K562 (cell line): ENCODE results near the gene GYS1. TPM values are rescaled to one million over a fixed set of nuclear protein-coding genes. Genes with fewer than 3 reads are reported as not detected.

Source experiments
- CSDE1 ChIP-seq, 2 experiments: fragments of 450-650 bp; IDR thresholded peaks; 2 replicates each; pipeline ENCODE4 v1.6.1; 2016; ENCODE audit warnings: mild to moderate bottlenecking in 1 of 2
- DACH1 ChIP-seq: fragments of 450-650 bp; IDR thresholded peaks from 2 replicates; pipeline ENCODE4 v1.6.1; 2018; ENCODE audit not compliant: partially characterized antibody
- FIP1L1 ChIP-seq: fragments of 200-400 bp; formaldehyde crosslinking; IDR thresholded peaks from 2 replicates; pipeline ENCODE4 v1.6.1; 2018; ENCODE audit warnings: mild to moderate bottlenecking, low read depth, low read length; ENCODE audit not compliant: poor library complexity, severe bottlenecking
- IFI16 ChIP-seq: fragments of 250-450 bp; sonication (Bioruptor Pico); IDR thresholded peaks from 2 replicates; pipeline ENCODE4 v2.1.2; 2022; ENCODE audit warnings: mild to moderate bottlenecking, inconsistent platforms
- KDM4B ChIP-seq, 2 experiments: fragments of 450-650 bp in 1 of 2; sonication (generic) in 1 of 2; IDR thresholded peaks; 2 replicates each; pipeline ENCODE4 v1.6.1; 2016 to 2017; ENCODE audit warnings: borderline replicate concordance in 2 of 2, antibody characterized with exemption in 1 of 2, low read depth in 1 of 2, mild to moderate bottlenecking in 1 of 2
- NRF1 ChIP-seq, 2 experiments: fragments of 450-650 bp; IDR thresholded peaks in 1 of 2; conservative IDR thresholded peaks in 1 of 2; 2 replicates each; pipeline ENCODE4 v1.6.1; 2014; ENCODE audit warnings: mild to moderate bottlenecking in 2 of 2
- POLR2G ChIP-seq: fragments of 200-400 bp; formaldehyde crosslinking; IDR thresholded peaks from 2 replicates; pipeline ENCODE4 v1.6.1; 2017; ENCODE audit warnings: low read depth, mild to moderate bottlenecking, antibody characterized with exemption, low read length, moderate library complexity
- RAD21 ChIP-seq, 2 experiments: fragments of 250-450 bp in 1 of 2; fragments of 450-650 bp in 1 of 2; sonication (Bioruptor Pico) in 1 of 2; formaldehyde crosslinking in 1 of 2; IDR thresholded peaks in 1 of 2; conservative IDR thresholded peaks in 1 of 2; 2 replicates each; pipeline versions ENCODE4 v1.4.0 to v1.8.0; 2020 to 2022; ENCODE audit warnings: mild to moderate bottlenecking in 2 of 2, moderate library complexity in 1 of 2
- TFAM ChIP-seq: fragments of 250-450 bp; sonication (Bioruptor Pico); conservative IDR thresholded peaks from 2 replicates; pipeline ENCODE4 v1.5.0; 2021; ENCODE audit warnings: mild to moderate bottlenecking, moderate library complexity
- ZNF224 ChIP-seq: sonication (generic); formaldehyde crosslinking; IDR thresholded peaks from 2 replicates; pipeline ENCODE4 v1.8.0; 2022; ENCODE audit warnings: mild to moderate bottlenecking, missing genetic modification reagents
- ZNF24 ChIP-seq: fragments of 450-650 bp; IDR thresholded peaks from 2 replicates; pipeline ENCODE4 v1.6.1; 2016
- polyA plus RNA-seq, 8 experiments: library from polyadenylated mRNA; depleted of rRNA in 4 of 8; stranded (reverse) in 5 of 8; unstranded in 3 of 8; fragments of >200 nt; fragmentation: Nextera tagmentation in 2 of 8; fragmentation: Illumina TruSeq in 1 of 8; extraction: Ambion mirVana in 2 of 8; extraction: Trizol in 1 of 8; gene quantifications; 2 replicates each; pipeline versions ENCODE4 v1.2.1 to v1.2.3, GENCODE V29; 2011 to 2014; ENCODE audit warnings: inconsistent platforms in 1 of 8, missing spikeins in 1 of 8
- total RNA-seq, 7 experiments: library from RNA; depleted of rRNA in 6 of 7; stranded (reverse); fragments of >200 nt in 6 of 7; fragmentation: Illumina TruSeq in 2 of 7; extraction: Trizol in 2 of 7; gene quantifications; 2 replicates each; pipeline versions ENCODE4 v1.2.1 to v1.2.3, GENCODE V29; 2011 to 2021; ENCODE audit warnings: low replicate concordance in 1 of 7
- TF ChIP-seq, protein P1 (sequence below), 3 experiments: IDR thresholded peaks in 2 of 3; conservative IDR thresholded peaks in 1 of 3; 2 replicates each; pipeline ENCODE4 v1.5.1; 2011 to 2012; ENCODE audit warnings: low read length in 3 of 3, mild to moderate bottlenecking in 3 of 3, control low read depth in 2 of 3, improper control_type of control experiment in 1 of 3, inconsistent platforms in 1 of 3, low read depth in 1 of 3, mixed read lengths in 1 of 3, moderate library complexity in 1 of 3; ENCODE audit not compliant: insufficient read depth in 2 of 3
- TF ChIP-seq, protein P2 (sequence below), 2 experiments: fragments of 150-350 bp in 1 of 2; IDR thresholded peaks; 2 replicates each; pipeline ENCODE4 v1.6.1; 2012 to 2016; ENCODE audit warnings: low read depth in 2 of 2, low read length in 2 of 2, mild to moderate bottlenecking in 1 of 2, moderate library complexity in 1 of 2
- TF ChIP-seq, protein P3 (sequence below), 2 experiments: fragments of 450-650 bp; IDR thresholded peaks; 2 replicates each; pipeline ENCODE4 v1.6.1; 2018; ENCODE audit warnings: mild to moderate bottlenecking in 2 of 2, low read depth in 1 of 2; ENCODE audit not compliant: partially characterized antibody in 2 of 2

GYS1 gene
- total and polyA plus RNA-seq, 9 of the 15 experiments (the other 6 are each of a cell fraction or from before 2014, with no cell fraction given), result 1.9 to 31.1 (median 15.2) TPM

DNA sequence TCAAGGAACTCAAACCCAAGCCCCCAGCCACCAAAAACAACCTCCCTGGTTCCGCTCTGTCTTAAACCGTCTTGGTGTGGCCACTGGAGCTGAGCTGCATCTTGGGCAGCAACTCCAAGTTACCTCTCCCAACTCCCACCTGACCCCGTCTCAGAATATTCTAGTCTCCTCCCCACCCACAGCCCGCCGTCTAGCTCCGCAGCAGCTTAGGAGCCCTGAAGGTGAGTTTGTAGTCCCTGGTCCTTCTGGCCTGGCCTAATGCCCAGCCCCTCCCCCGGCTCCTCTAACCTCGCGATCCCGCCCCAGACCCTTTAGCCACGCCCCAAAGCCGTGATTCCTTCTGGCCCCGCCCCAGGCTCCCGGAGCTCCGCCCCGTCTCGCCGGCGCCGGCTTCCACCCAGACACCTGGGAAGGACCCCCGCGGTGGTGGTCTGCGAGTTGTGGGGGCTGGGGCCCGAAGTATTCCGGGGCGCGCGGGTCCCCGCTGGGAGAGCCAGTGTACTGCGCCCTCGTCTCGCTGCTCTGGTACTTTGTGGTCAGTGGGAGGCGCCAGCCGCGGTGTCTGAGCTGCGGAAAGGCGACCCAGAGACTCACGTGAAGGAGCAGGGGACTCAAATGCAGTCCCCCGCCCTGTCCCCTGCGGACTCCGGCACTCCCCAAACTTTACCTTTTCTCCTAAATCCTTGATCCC is 26.3 kb upstream of the GYS1 start (continued):
- no peak for TF ChIP-seq ZNF24
- TF ChIP-seq KDM4B (IDR thresholded peaks at IDR 0.05; ENCODE audit: borderline replicate concordance in 2 of 2, low read depth in 1 of 2), result no peak
- no peak for TF ChIP-seq IFI16
- TF ChIP-seq FIP1L1, result no peak
- TF ChIP-seq, protein P1, sequence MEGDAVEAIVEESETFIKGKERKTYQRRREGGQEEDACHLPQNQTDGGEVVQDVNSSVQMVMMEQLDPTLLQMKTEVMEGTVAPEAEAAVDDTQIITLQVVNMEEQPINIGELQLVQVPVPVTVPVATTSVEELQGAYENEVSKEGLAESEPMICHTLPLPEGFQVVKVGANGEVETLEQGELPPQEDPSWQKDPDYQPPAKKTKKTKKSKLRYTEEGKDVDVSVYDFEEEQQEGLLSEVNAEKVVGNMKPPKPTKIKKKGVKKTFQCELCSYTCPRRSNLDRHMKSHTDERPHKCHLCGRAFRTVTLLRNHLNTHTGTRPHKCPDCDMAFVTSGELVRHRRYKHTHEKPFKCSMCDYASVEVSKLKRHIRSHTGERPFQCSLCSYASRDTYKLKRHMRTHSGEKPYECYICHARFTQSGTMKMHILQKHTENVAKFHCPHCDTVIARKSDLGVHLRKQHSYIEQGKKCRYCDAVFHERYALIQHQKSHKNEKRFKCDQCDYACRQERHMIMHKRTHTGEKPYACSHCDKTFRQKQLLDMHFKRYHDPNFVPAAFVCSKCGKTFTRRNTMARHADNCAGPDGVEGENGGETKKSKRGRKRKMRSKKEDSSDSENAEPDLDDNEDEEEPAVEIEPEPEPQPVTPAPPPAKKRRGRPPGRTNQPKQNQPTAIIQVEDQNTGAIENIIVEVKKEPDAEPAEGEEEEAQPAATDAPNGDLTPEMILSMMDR (IDR thresholded peaks at IDR 0.05 in 2 of 3, conservative IDR thresholded peaks at IDR 0.05 in 1 of 3; ENCODE audit: insufficient read depth in 2 of 3, low read depth in 1 of 3, low read length in 3 of 3), result peak; percentile 28 to 81 (median 41); a peak in 5 of 6 replicates
- no peak for TF ChIP-seq TFAM (CRISPR knock-in tag)
- peak; percentile 43 to 54; a peak in 3 of 4 replicates for TF ChIP-seq NRF1 (conservative IDR thresholded peaks at IDR 0.05 in 1 of 2, IDR thresholded peaks at IDR 0.05 in 1 of 2)
- no peak for TF ChIP-seq CSDE1 (IDR thresholded peaks at IDR 0.05)
- no peak for TF ChIP-seq DACH1
- peak in 1 of 2 experiments; percentile 21; a peak in 1 of 4 replicates for TF ChIP-seq RAD21 (CRISPR knock-in tag; conservative IDR thresholded peaks at IDR 0.05 in 1 of 2, IDR thresholded peaks at IDR 0.05 in 1 of 2)
- TF ChIP-seq, protein P2, sequence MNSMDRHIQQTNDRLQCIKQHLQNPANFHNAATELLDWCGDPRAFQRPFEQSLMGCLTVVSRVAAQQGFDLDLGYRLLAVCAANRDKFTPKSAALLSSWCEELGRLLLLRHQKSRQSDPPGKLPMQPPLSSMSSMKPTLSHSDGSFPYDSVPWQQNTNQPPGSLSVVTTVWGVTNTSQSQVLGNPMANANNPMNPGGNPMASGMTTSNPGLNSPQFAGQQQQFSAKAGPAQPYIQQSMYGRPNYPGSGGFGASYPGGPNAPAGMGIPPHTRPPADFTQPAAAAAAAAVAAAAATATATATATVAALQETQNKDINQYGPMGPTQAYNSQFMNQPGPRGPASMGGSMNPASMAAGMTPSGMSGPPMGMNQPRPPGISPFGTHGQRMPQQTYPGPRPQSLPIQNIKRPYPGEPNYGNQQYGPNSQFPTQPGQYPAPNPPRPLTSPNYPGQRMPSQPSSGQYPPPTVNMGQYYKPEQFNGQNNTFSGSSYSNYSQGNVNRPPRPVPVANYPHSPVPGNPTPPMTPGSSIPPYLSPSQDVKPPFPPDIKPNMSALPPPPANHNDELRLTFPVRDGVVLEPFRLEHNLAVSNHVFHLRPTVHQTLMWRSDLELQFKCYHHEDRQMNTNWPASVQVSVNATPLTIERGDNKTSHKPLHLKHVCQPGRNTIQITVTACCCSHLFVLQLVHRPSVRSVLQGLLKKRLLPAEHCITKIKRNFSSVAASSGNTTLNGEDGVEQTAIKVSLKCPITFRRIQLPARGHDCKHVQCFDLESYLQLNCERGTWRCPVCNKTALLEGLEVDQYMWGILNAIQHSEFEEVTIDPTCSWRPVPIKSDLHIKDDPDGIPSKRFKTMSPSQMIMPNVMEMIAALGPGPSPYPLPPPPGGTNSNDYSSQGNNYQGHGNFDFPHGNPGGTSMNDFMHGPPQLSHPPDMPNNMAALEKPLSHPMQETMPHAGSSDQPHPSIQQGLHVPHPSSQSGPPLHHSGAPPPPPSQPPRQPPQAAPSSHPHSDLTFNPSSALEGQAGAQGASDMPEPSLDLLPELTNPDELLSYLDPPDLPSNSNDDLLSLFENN (IDR thresholded peaks at IDR 0.05; ENCODE audit: low read depth in 2 of 2, low read length in 2 of 2), result no peak
- TF ChIP-seq ZNF224 (CRISPR knock-in tag), result no peak
- TF ChIP-seq POLR2G, result peak; percentile 62
- TF ChIP-seq, protein P3, sequence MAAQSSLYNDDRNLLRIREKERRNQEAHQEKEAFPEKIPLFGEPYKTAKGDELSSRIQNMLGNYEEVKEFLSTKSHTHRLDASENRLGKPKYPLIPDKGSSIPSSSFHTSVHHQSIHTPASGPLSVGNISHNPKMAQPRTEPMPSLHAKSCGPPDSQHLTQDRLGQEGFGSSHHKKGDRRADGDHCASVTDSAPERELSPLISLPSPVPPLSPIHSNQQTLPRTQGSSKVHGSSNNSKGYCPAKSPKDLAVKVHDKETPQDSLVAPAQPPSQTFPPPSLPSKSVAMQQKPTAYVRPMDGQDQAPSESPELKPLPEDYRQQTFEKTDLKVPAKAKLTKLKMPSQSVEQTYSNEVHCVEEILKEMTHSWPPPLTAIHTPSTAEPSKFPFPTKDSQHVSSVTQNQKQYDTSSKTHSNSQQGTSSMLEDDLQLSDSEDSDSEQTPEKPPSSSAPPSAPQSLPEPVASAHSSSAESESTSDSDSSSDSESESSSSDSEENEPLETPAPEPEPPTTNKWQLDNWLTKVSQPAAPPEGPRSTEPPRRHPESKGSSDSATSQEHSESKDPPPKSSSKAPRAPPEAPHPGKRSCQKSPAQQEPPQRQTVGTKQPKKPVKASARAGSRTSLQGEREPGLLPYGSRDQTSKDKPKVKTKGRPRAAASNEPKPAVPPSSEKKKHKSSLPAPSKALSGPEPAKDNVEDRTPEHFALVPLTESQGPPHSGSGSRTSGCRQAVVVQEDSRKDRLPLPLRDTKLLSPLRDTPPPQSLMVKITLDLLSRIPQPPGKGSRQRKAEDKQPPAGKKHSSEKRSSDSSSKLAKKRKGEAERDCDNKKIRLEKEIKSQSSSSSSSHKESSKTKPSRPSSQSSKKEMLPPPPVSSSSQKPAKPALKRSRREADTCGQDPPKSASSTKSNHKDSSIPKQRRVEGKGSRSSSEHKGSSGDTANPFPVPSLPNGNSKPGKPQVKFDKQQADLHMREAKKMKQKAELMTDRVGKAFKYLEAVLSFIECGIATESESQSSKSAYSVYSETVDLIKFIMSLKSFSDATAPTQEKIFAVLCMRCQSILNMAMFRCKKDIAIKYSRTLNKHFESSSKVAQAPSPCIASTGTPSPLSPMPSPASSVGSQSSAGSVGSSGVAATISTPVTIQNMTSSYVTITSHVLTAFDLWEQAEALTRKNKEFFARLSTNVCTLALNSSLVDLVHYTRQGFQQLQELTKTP (IDR thresholded peaks at IDR 0.05; ENCODE audit: low read depth in 1 of 2, partially characterized antibody in 2 of 2), result no peak
